ENCODE measurements around the gene CDC73.

- TF ChIP-seq CEBPB (IDR thresholded peaks at IDR 0.05; ENCODE audit: borderline replicate concordance in 1 of 2, low read depth in 2 of 2, low read length in 2 of 2) (no peak), CREB1 (IDR thresholded peaks at IDR 0.05; ENCODE audit: low read depth) (no peak), KAT2A (conservative IDR thresholded peaks at IDR 0.05; ENCODE audit: control insufficient read depth, low read depth, low read length) (no peak), TCF7 (IDR thresholded peaks at IDR 0.05; ENCODE audit: borderline replicate concordance) (no peak), POLR2AphosphoS5 (IDR thresholded peaks at IDR 0.05; ENCODE audit: low read length) (no peak), RAD21 (IDR thresholded peaks at IDR 0.05; ENCODE audit: insufficient read depth, low read depth, low read length) (no peak), BHLHE40 (IDR thresholded peaks at IDR 0.05; ENCODE audit: borderline replicate concordance in 1 of 2, low read depth in 2 of 2, low read length in 1 of 2) (no peak), SIX5 (IDR thresholded peaks at IDR 0.05; ENCODE audit: low read depth, low read length, severe bottlenecking) (no peak), NFIC (IDR thresholded peaks at IDR 0.05; ENCODE audit: low read depth, low read length) (no peak), POLR2AphosphoS2 (IDR thresholded peaks at IDR 0.05; ENCODE audit: low read depth, low read length) (no peak)
- TF ChIP-seq, protein P1, sequence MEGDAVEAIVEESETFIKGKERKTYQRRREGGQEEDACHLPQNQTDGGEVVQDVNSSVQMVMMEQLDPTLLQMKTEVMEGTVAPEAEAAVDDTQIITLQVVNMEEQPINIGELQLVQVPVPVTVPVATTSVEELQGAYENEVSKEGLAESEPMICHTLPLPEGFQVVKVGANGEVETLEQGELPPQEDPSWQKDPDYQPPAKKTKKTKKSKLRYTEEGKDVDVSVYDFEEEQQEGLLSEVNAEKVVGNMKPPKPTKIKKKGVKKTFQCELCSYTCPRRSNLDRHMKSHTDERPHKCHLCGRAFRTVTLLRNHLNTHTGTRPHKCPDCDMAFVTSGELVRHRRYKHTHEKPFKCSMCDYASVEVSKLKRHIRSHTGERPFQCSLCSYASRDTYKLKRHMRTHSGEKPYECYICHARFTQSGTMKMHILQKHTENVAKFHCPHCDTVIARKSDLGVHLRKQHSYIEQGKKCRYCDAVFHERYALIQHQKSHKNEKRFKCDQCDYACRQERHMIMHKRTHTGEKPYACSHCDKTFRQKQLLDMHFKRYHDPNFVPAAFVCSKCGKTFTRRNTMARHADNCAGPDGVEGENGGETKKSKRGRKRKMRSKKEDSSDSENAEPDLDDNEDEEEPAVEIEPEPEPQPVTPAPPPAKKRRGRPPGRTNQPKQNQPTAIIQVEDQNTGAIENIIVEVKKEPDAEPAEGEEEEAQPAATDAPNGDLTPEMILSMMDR (IDR thresholded peaks at IDR 0.05 in 2 of 3, conservative IDR thresholded peaks at IDR 0.05 in 1 of 3; ENCODE audit: control insufficient read depth in 2 of 3, extremely low read depth in 1 of 3, insufficient read depth in 1 of 3, low read depth in 3 of 3, low read length in 3 of 3) = no peak
- TF ChIP-seq, protein P2, sequence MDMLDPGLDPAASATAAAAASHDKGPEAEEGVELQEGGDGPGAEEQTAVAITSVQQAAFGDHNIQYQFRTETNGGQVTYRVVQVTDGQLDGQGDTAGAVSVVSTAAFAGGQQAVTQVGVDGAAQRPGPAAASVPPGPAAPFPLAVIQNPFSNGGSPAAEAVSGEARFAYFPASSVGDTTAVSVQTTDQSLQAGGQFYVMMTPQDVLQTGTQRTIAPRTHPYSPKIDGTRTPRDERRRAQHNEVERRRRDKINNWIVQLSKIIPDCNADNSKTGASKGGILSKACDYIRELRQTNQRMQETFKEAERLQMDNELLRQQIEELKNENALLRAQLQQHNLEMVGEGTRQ (IDR thresholded peaks at IDR 0.05; ENCODE audit: borderline replicate concordance, low read depth, low read length) = no peak
These were observed 107.3 kb downstream of the CDC73 start for GRCh38 chr1:193229136-193229535.
